HG03196 (cell line): Measurements from ENCODE around the gene GALNS.

Experiments used
- ATAC-seq: cut with Tn5 transposase; IDR thresholded peaks from one replicate; pipeline ENCODE4 v1.9.1; 2021; ENCODE audit not compliant: unreplicated experiment

Gene GALNS

GRCh38 chr16:88877564-88878289 lies 21.0 kb upstream of the GALNS start:
- no peak for ATAC-seq

GRCh38 chr16:88876942-88877526 lies 20.3 kb upstream of the GALNS start:
- no peak for ATAC-seq

GRCh38 chr16:88875703-88876234 lies 19.0 kb upstream of the GALNS start:
- no peak for ATAC-seq

GRCh38 chr16:88874938-88875599 lies 18.3 kb upstream of the GALNS start:
- ATAC-seq = no peak

GRCh38 chr16:88872650-88873331 lies 16.0 kb upstream of the GALNS start:
- no peak for ATAC-seq

GRCh38 chr16:88871730-88872416 lies 15.1 kb upstream of the GALNS start:
- ATAC-seq = no peak

- no peak for ATAC-seq
Observed at GRCh38 chr16:88871349-88871702, 14.6 kb upstream of the GALNS start.

- no peak for ATAC-seq
Observed at GRCh38 chr16:88870608-88871348, 14.0 kb upstream of the GALNS start.

- ATAC-seq = no peak
Observed at GRCh38 chr16:88869673-88869980, 12.9 kb upstream of the GALNS start.

GRCh38 chr16:88868974-88869672 lies 12.4 kb upstream of the GALNS start:
- ATAC-seq = no peak

- ATAC-seq = no peak
Observed at GRCh38 chr16:88867581-88868246, 11.0 kb upstream of the GALNS start.

GRCh38 chr16:88866151-88866920 lies 9.6 kb upstream of the GALNS start, which contains the start of gene PABPN1L:
TSS of gene PABPN1L (minus strand) at chr16:88866660. CDS start at chr16:88866606, 54 bp downstream.
- ATAC-seq = no peak

- no peak for ATAC-seq
Observed at GRCh38 chr16:88865742-88866141, 9.0 kb upstream of the GALNS start.

GRCh38 chr16:88865310-88865709 lies 8.6 kb upstream of the GALNS start:
- no peak for ATAC-seq

- no peak for ATAC-seq
Observed at GRCh38 chr16:88864521-88864920, 7.8 kb upstream of the GALNS start.

GRCh38 chr16:88864099-88864498 lies 7.4 kb upstream of the GALNS start:
- no peak for ATAC-seq

- ATAC-seq = no peak
Observed at GRCh38 chr16:88863426-88863825, 6.7 kb upstream of the GALNS start.

GRCh38 chr16:88862968-88863367 lies 6.2 kb upstream of the GALNS start:
- no peak for ATAC-seq
